Measurements from ENCODE around the gene SH2D7. TPM values are rescaled to one million over a fixed set of nuclear protein-coding genes. Genes with fewer than 3 reads are reported as not detected.

Gene SH2D7
- polyA plus RNA-seq, 1 donor (not counting 4 experiments of a cell fraction or from before 2014, with no cell fraction given), result not detected

GRCh38 chr15:78110916-78111475, 18.6 kb downstream of the SH2D7 start:
- H3K4me1 ChIP-seq (ENCODE audit: control insufficient read depth, extremely low read depth, insufficient read depth, low read length), result no peaks in the 10 kb centered on the region
- TF ChIP-seq CTCF (optimal IDR thresholded peaks at IDR 0.05 in 1 of 3, IDR thresholded peaks at IDR 0.05 in 1 of 3, conservative IDR thresholded peaks at IDR 0.05 in 1 of 3; ENCODE audit: extremely low read depth in 1 of 3, insufficient read depth in 2 of 3, low read length in 3 of 3) (no peak), EZH2 (IDR thresholded peaks at IDR 0.05; ENCODE audit: low read length) (no peak)
- H3K9me1 ChIP-seq (ENCODE audit: control insufficient read depth, extremely low read depth, insufficient read depth, low read length), result no peaks in the 10 kb centered on the region
- H3K4me3 ChIP-seq (ENCODE audit: control insufficient read depth in 2 of 3, extremely low read depth in 1 of 3, insufficient read depth in 2 of 3, low read depth in 1 of 3, low read length in 3 of 3), result no peak overlapping the region
- H4K20me1 ChIP-seq (ENCODE audit: control insufficient read depth, extremely low read depth, insufficient read depth, low read length), result no peaks in the 10 kb centered on the region
- H3K36me3 ChIP-seq (ENCODE audit: control insufficient read depth in 2 of 2, extremely low read depth in 1 of 2, insufficient read depth in 2 of 2, low read length in 2 of 2), result no peaks in the 10 kb centered on the region
- no peak overlapping the region for H3K9ac ChIP-seq (ENCODE audit: control insufficient read depth, extremely low read depth, insufficient read depth, low read length)
- no peak overlapping the region for H3K27ac ChIP-seq (ENCODE audit: control insufficient read depth, insufficient read depth, low read length)
- H3K4me2 ChIP-seq (ENCODE audit: control insufficient read depth, extremely low read depth, insufficient read depth, low read depth, low read length), result no peak overlapping the region
- no peaks in the 10 kb centered on the region for H3K9me3 ChIP-seq (ENCODE audit: control insufficient read depth, low read depth, low read length)
- no peak overlapping the region for H2AFZ ChIP-seq (ENCODE audit: control insufficient read depth, low read length)
- no peaks in the 10 kb centered on the region for H3K79me2 ChIP-seq (ENCODE audit: control insufficient read depth, insufficient read depth, low read length)
- no peaks in the 10 kb centered on the region for H3K27me3 ChIP-seq (ENCODE audit: control insufficient read depth, extremely low read depth, insufficient read depth, low read length)
- DNase-seq (ENCODE audit: low read depth, low spot score) (no peak), FAIRE-seq (no peak)
- dilution Hi-C loops (cut with MboI; ENCODE audit: extremely low pct_ligation_motif_present, low sequenced_read_pairs), result no loop called here

DNA sequence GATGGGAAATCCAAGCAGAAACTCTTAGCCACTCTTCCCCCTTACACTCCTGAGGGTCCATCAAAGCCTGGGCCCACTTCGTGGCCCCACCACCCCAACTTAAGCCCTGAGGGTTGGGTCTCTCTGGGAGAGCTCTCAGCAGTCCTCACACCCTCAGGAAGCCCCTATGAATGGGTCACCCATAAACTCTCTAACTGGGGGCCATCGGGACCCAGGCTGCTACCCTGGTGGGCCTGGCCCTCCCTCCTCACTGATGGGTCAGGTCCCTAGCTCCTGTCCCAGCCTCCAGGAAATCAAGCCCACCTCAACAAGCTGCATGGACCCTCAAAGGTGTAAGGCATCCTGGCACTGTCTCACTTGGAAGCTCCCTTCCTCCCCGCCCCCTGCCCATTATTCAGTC, 19.4 kb downstream of the SH2D7 start:
- Histone ChIP-seq H3K27ac (ENCODE audit: control insufficient read depth, insufficient read depth, low read length) (no peak overlapping the region), H3K9ac (ENCODE audit: control insufficient read depth, extremely low read depth, insufficient read depth, low read length) (no peak overlapping the region), H3K79me2 (ENCODE audit: control insufficient read depth, insufficient read depth, low read length) (no peaks in the 10 kb centered on the region), H3K4me1 (ENCODE audit: control insufficient read depth, extremely low read depth, insufficient read depth, low read length) (no peaks in the 10 kb centered on the region), H3K4me2 (ENCODE audit: control insufficient read depth, extremely low read depth, insufficient read depth, low read depth, low read length) (no peak overlapping the region), H3K4me3 (ENCODE audit: control insufficient read depth in 2 of 3, extremely low read depth in 1 of 3, insufficient read depth in 2 of 3, low read depth in 1 of 3, low read length in 3 of 3) (no peak overlapping the region), H3K36me3 (ENCODE audit: control insufficient read depth in 2 of 2, extremely low read depth in 1 of 2, insufficient read depth in 2 of 2, low read length in 2 of 2) (no peaks in the 10 kb centered on the region), H3K9me3 (ENCODE audit: control insufficient read depth, low read depth, low read length) (no peaks in the 10 kb centered on the region), H4K20me1 (ENCODE audit: control insufficient read depth, extremely low read depth, insufficient read depth, low read length) (no peaks in the 10 kb centered on the region), H3K27me3 (ENCODE audit: control insufficient read depth, extremely low read depth, insufficient read depth, low read length) (no peaks in the 10 kb centered on the region), H3K9me1 (ENCODE audit: control insufficient read depth, extremely low read depth, insufficient read depth, low read length) (no peaks in the 10 kb centered on the region), H2AFZ (ENCODE audit: control insufficient read depth, low read length) (no peak overlapping the region)
- DNase-seq (ENCODE audit: low read depth, low spot score) (no peak), FAIRE-seq (no peak)
- dilution Hi-C loops (cut with MboI; ENCODE audit: extremely low pct_ligation_motif_present, low sequenced_read_pairs), result no loop called here
- TF ChIP-seq EZH2 (IDR thresholded peaks at IDR 0.05; ENCODE audit: low read length) (no peak), CTCF (optimal IDR thresholded peaks at IDR 0.05 in 1 of 3, IDR thresholded peaks at IDR 0.05 in 1 of 3, conservative IDR thresholded peaks at IDR 0.05 in 1 of 3; ENCODE audit: extremely low read depth in 1 of 3, insufficient read depth in 2 of 3, low read length in 3 of 3) (no peak)

Measured in keratinocyte (primary cell).